ENCODE measurements around the gene USP10. TPM values are rescaled to one million over a fixed set of nuclear protein-coding genes. Genes with fewer than 3 reads are reported as not detected.

USP10 gene
- total RNA-seq, 1 donor from 2014 or later, result 27.1 TPM

GRCh38 chr16:84777435-84777834 is 77.6 kb downstream of the USP10 start:
- H3K9me3 ChIP-seq (ENCODE audit: control insufficient read depth in 3 of 3, low read length in 3 of 3), result no peaks in the 10 kb centered on the region
- H3K4me3 ChIP-seq (ENCODE audit: low read length in 3 of 3), result no peak overlapping the region
- no peak overlapping the region for H3K9ac ChIP-seq (ENCODE audit: low read depth in 1 of 3, low read length in 3 of 3)
- peaks cover 40 to 59% (median 44%) of the 10 kb centered on the region in 3 donors for H3K36me3 ChIP-seq (ENCODE audit: control insufficient read depth in 3 of 3, insufficient read depth in 3 of 3, low read length in 3 of 3)
- H3K27me3 ChIP-seq (ENCODE audit: control insufficient read depth in 3 of 3, insufficient read depth in 3 of 3, low read length in 3 of 3), result no peaks in the 10 kb centered on the region
- no peak overlapping the region for H3K27ac ChIP-seq (ENCODE audit: low read depth, low read length)
- H3K4me1 ChIP-seq (ENCODE audit: control insufficient read depth in 3 of 3, insufficient read depth in 3 of 3, low read length in 3 of 3), result peaks cover 0 to 3% (median 0%) of the 10 kb centered on the region in 3 donors

- H3K9me3 ChIP-seq (ENCODE audit: control insufficient read depth in 3 of 3, low read length in 3 of 3), result no peaks in the 10 kb centered on the region
- no peak overlapping the region for H3K9ac ChIP-seq (ENCODE audit: low read depth in 1 of 3, low read length in 3 of 3)
- H3K27ac ChIP-seq (ENCODE audit: low read depth, low read length), result no peak overlapping the region
- peaks cover 0 to 3% (median 0%) of the 10 kb centered on the region in 3 donors for H3K4me1 ChIP-seq (ENCODE audit: control insufficient read depth in 3 of 3, insufficient read depth in 3 of 3, low read length in 3 of 3)
- no peak overlapping the region for H3K4me3 ChIP-seq (ENCODE audit: low read length in 3 of 3)
- H3K36me3 ChIP-seq (ENCODE audit: control insufficient read depth in 3 of 3, insufficient read depth in 3 of 3, low read length in 3 of 3), result peaks cover 32 to 49% (median 38%) of the 10 kb centered on the region in 3 donors
- H3K27me3 ChIP-seq (ENCODE audit: control insufficient read depth in 3 of 3, insufficient read depth in 3 of 3, low read length in 3 of 3), result no peaks in the 10 kb centered on the region
Measured at GRCh38 chr16:84778720-84779119, 78.9 kb downstream of the USP10 start.

GRCh38 chr16:84780063-84780462 is 80.3 kb downstream of the USP10 start:
- Histone ChIP-seq H3K27ac (ENCODE audit: low read depth, low read length) (no peak overlapping the region), H3K4me3 (ENCODE audit: low read length in 3 of 3) (no peak overlapping the region), H3K4me1 (ENCODE audit: control insufficient read depth in 3 of 3, insufficient read depth in 3 of 3, low read length in 3 of 3) (peaks cover 0 to 2% (median 0%) of the 10 kb centered on the region in 3 donors), H3K27me3 (ENCODE audit: control insufficient read depth in 3 of 3, insufficient read depth in 3 of 3, low read length in 3 of 3) (no peaks in the 10 kb centered on the region), H3K9me3 (ENCODE audit: control insufficient read depth in 3 of 3, low read length in 3 of 3) (no peaks in the 10 kb centered on the region), H3K36me3 (ENCODE audit: control insufficient read depth in 3 of 3, insufficient read depth in 3 of 3, low read length in 3 of 3) (peaks cover 29 to 43% (median 34%) of the 10 kb centered on the region in 3 donors), H3K9ac (ENCODE audit: low read depth in 1 of 3, low read length in 3 of 3) (no peak overlapping the region)

- Histone ChIP-seq H3K9me3 (ENCODE audit: control insufficient read depth in 3 of 3, low read length in 3 of 3) (no peaks in the 10 kb centered on the region), H3K27me3 (ENCODE audit: control insufficient read depth in 3 of 3, insufficient read depth in 3 of 3, low read length in 3 of 3) (no peaks in the 10 kb centered on the region), H3K36me3 (ENCODE audit: control insufficient read depth in 3 of 3, insufficient read depth in 3 of 3, low read length in 3 of 3) (peaks cover 22 to 36% (median 30%) of the 10 kb centered on the region in 3 donors)
Measured at GRCh38 chr16:84780544-84781376, 81.0 kb downstream of the USP10 start.

GRCh38 chr16:84782846-84783245 is 83.0 kb downstream of the USP10 start:
- Histone ChIP-seq H3K27me3 (ENCODE audit: control insufficient read depth in 3 of 3, insufficient read depth in 3 of 3, low read length in 3 of 3) (no peaks in the 10 kb centered on the region), H3K36me3 (ENCODE audit: control insufficient read depth in 3 of 3, insufficient read depth in 3 of 3, low read length in 3 of 3) (peaks cover 11 to 19% (median 18%) of the 10 kb centered on the region in 3 donors), H3K9me3 (ENCODE audit: control insufficient read depth in 3 of 3, low read length in 3 of 3) (no peaks in the 10 kb centered on the region), H3K27ac (ENCODE audit: low read depth, low read length) (no peak overlapping the region), H3K9ac (ENCODE audit: low read depth in 1 of 3, low read length in 3 of 3) (no peak overlapping the region), H3K4me1 (ENCODE audit: control insufficient read depth in 3 of 3, insufficient read depth in 3 of 3, low read length in 3 of 3) (no peaks in the 10 kb centered on the region), H3K4me3 (ENCODE audit: low read length in 3 of 3) (no peak overlapping the region)

More at GRCh38 chr16:84780544-84781376, 81.0 kb downstream of the USP10 start:
- no peak overlapping the region for H3K9ac ChIP-seq (ENCODE audit: low read depth in 1 of 3, low read length in 3 of 3)
- no peaks in the 10 kb centered on the region for H3K4me1 ChIP-seq (ENCODE audit: control insufficient read depth in 3 of 3, insufficient read depth in 3 of 3, low read length in 3 of 3)
- H3K4me3 ChIP-seq (ENCODE audit: low read length in 3 of 3), result no peak overlapping the region
- no peak overlapping the region for H3K27ac ChIP-seq (ENCODE audit: low read depth, low read length)

- Histone ChIP-seq H3K27me3 (ENCODE audit: control insufficient read depth in 3 of 3, insufficient read depth in 3 of 3, low read length in 3 of 3) (no peaks in the 10 kb centered on the region), H3K36me3 (ENCODE audit: control insufficient read depth in 3 of 3, insufficient read depth in 3 of 3, low read length in 3 of 3) (no peaks in the 10 kb centered on the region), H3K9ac (ENCODE audit: low read depth in 1 of 3, low read length in 3 of 3) (no peak overlapping the region)
Measured at GRCh38 chr16:84785843-84786581, 86.2 kb downstream of the USP10 start.

GRCh38 chr16:84786605-84787262 is 86.9 kb downstream of the USP10 start:
- no peaks in the 10 kb centered on the region for H3K27me3 ChIP-seq (ENCODE audit: control insufficient read depth in 3 of 3, insufficient read depth in 3 of 3, low read length in 3 of 3)
- no peak overlapping the region for H3K4me3 ChIP-seq (ENCODE audit: low read length in 3 of 3)
- H3K4me1 ChIP-seq (ENCODE audit: control insufficient read depth in 3 of 3, insufficient read depth in 3 of 3, low read length in 3 of 3), result no peaks in the 10 kb centered on the region
- H3K27ac ChIP-seq (ENCODE audit: low read depth, low read length), result no peak overlapping the region
- no peaks in the 10 kb centered on the region for H3K36me3 ChIP-seq (ENCODE audit: control insufficient read depth in 3 of 3, insufficient read depth in 3 of 3, low read length in 3 of 3)
- no peak overlapping the region for H3K9ac ChIP-seq (ENCODE audit: low read depth in 1 of 3, low read length in 3 of 3)
- H3K9me3 ChIP-seq (ENCODE audit: control insufficient read depth in 3 of 3, low read length in 3 of 3), result no peaks in the 10 kb centered on the region

More at GRCh38 chr16:84785843-84786581, 86.2 kb downstream of the USP10 start:
- no peaks in the 10 kb centered on the region for H3K9me3 ChIP-seq (ENCODE audit: control insufficient read depth in 3 of 3, low read length in 3 of 3)
- no peaks in the 10 kb centered on the region for H3K4me1 ChIP-seq (ENCODE audit: control insufficient read depth in 3 of 3, insufficient read depth in 3 of 3, low read length in 3 of 3)
- H3K4me3 ChIP-seq (ENCODE audit: low read length in 3 of 3), result no peak overlapping the region
- H3K27ac ChIP-seq (ENCODE audit: low read depth, low read length), result no peak overlapping the region

GRCh38 chr16:84787263-84787622 is 87.4 kb downstream of the USP10 start:
- Histone ChIP-seq H3K27ac (ENCODE audit: low read depth, low read length) (no peak overlapping the region), H3K27me3 (ENCODE audit: control insufficient read depth in 3 of 3, insufficient read depth in 3 of 3, low read length in 3 of 3) (no peaks in the 10 kb centered on the region), H3K9me3 (ENCODE audit: control insufficient read depth in 3 of 3, low read length in 3 of 3) (no peaks in the 10 kb centered on the region), H3K36me3 (ENCODE audit: control insufficient read depth in 3 of 3, insufficient read depth in 3 of 3, low read length in 3 of 3) (no peaks in the 10 kb centered on the region), H3K9ac (ENCODE audit: low read depth in 1 of 3, low read length in 3 of 3) (no peak overlapping the region), H3K4me3 (ENCODE audit: low read length in 3 of 3) (no peak overlapping the region), H3K4me1 (ENCODE audit: control insufficient read depth in 3 of 3, insufficient read depth in 3 of 3, low read length in 3 of 3) (no peaks in the 10 kb centered on the region)

- no peak overlapping the region for H3K9ac ChIP-seq (ENCODE audit: low read depth in 1 of 3, low read length in 3 of 3)
- H3K36me3 ChIP-seq (ENCODE audit: control insufficient read depth in 3 of 3, insufficient read depth in 3 of 3, low read length in 3 of 3), result no peaks in the 10 kb centered on the region
Measured at GRCh38 chr16:84788920-84789391, 89.2 kb downstream of the USP10 start.

More at GRCh38 chr16:84788920-84789391, 89.2 kb downstream of the USP10 start:
- H3K4me3 ChIP-seq (ENCODE audit: low read length in 3 of 3), result no peak overlapping the region
- no peaks in the 10 kb centered on the region for H3K27me3 ChIP-seq (ENCODE audit: control insufficient read depth in 3 of 3, insufficient read depth in 3 of 3, low read length in 3 of 3)
- no peaks in the 10 kb centered on the region for H3K4me1 ChIP-seq (ENCODE audit: control insufficient read depth in 3 of 3, insufficient read depth in 3 of 3, low read length in 3 of 3)
- no peak overlapping the region for H3K27ac ChIP-seq (ENCODE audit: low read depth, low read length)
- no peaks in the 10 kb centered on the region for H3K9me3 ChIP-seq (ENCODE audit: control insufficient read depth in 3 of 3, low read length in 3 of 3)
